Measurements from ENCODE around the gene TCAF2. TPM values are rescaled to one million over a fixed set of nuclear protein-coding genes. Genes with fewer than 3 reads are reported as not detected.
"Not testable (repeated sequence)": the region's sequence is repeated elsewhere in the genome, so short reads cannot be mapped to it uniquely, and the experiment has no call there.

Gene TCAF2
- polyA plus RNA-seq, 4 donors: 0.22 to 0.87 (median 0.68) TPM

- H3K4me3 ChIP-seq (ENCODE audit: low read depth in 1 of 3, low read length in 3 of 3); H3K9me3 ChIP-seq (ENCODE audit: control insufficient read depth in 2 of 2, insufficient read depth in 1 of 2, low read depth in 1 of 2, low read length in 1 of 2); H3K27ac ChIP-seq (ENCODE audit: low read depth in 1 of 3, low read length in 2 of 3); H3K27me3 ChIP-seq (ENCODE audit: control insufficient read depth in 3 of 3, insufficient read depth in 3 of 3, low read length in 3 of 3); H3K4me1 ChIP-seq (ENCODE audit: control insufficient read depth in 3 of 3, insufficient read depth in 2 of 3, low read depth in 1 of 3, low read length in 2 of 3); H3K36me3 ChIP-seq (ENCODE audit: control insufficient read depth in 3 of 3, insufficient read depth in 2 of 3, low read depth in 1 of 3, low read length in 3 of 3); DNase-seq; FAIRE-seq: not testable (repeated sequence)
- 0% methylated on average over 8 of the region's 23 CpGs; no CpG with 5 or more reads in 2 of the 3 donors for WGBS, 3 donors
Measured at GRCh38 chr7:143620058-143620457, 716 bp upstream of the TCAF2 start.

DNA sequence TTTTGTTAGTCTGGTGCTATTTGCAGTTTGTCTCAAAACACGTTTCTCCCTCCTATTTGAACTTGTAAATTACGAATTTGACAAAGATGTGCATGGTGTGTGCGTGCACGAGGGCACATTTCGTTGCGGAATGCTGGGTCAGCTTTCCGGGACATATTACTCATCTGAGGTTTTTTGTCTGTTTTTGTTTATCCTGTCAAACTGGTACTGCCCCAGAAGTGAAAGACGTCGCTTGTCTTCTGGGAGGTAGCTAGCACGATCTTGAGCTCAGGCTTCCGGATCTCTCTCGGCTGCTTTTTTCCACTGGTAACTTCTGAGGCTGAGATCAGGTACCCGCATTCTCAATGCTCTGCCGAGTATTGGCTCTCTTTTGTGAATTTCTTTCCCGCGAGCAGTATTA, 401 bp downstream of the TCAF2 start:
- not testable (repeated sequence) for H3K9me3 ChIP-seq (ENCODE audit: control insufficient read depth in 2 of 2, insufficient read depth in 1 of 2, low read depth in 1 of 2, low read length in 1 of 2); FAIRE-seq; H3K36me3 ChIP-seq (ENCODE audit: control insufficient read depth in 3 of 3, insufficient read depth in 2 of 3, low read depth in 1 of 3, low read length in 3 of 3); DNase-seq; H3K4me1 ChIP-seq (ENCODE audit: control insufficient read depth in 3 of 3, insufficient read depth in 2 of 3, low read depth in 1 of 3, low read length in 2 of 3); H3K27me3 ChIP-seq (ENCODE audit: control insufficient read depth in 3 of 3, insufficient read depth in 3 of 3, low read length in 3 of 3); H3K4me3 ChIP-seq (ENCODE audit: low read depth in 1 of 3, low read length in 3 of 3); H3K27ac ChIP-seq (ENCODE audit: low read depth in 1 of 3, low read length in 2 of 3)
- no CpG with 5 or more reads among the region's 16 CpGs for WGBS, 3 donors

DNA sequence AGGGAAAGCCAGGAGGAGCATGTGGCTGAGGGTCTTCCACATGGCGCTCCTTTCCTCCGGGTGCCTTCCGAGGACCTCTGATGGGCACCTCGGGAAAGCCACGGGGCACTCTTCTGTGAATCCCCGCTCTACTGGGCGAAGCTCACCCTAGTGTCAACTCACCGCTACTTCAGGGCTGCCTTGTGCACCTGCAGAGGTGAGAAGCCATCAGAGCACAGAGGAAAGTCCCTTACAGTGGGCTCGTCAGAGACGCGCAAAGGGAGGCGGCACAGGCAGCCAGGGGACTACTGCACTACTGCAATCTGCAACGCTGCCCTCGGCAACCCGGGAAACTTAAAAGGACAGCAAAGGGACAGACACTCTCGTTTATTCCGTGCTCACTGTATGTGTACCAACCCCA, 1.4 kb downstream of the TCAF2 start:
- not testable (repeated sequence) for H3K9me3 ChIP-seq (ENCODE audit: control insufficient read depth in 2 of 2, insufficient read depth in 1 of 2, low read depth in 1 of 2, low read length in 1 of 2); FAIRE-seq; H3K27ac ChIP-seq (ENCODE audit: low read depth in 1 of 3, low read length in 2 of 3); H3K4me1 ChIP-seq (ENCODE audit: control insufficient read depth in 3 of 3, insufficient read depth in 2 of 3, low read depth in 1 of 3, low read length in 2 of 3); H3K27me3 ChIP-seq (ENCODE audit: control insufficient read depth in 3 of 3, insufficient read depth in 3 of 3, low read length in 3 of 3); H3K4me3 ChIP-seq (ENCODE audit: low read depth in 1 of 3, low read length in 3 of 3); DNase-seq; H3K36me3 ChIP-seq (ENCODE audit: control insufficient read depth in 3 of 3, insufficient read depth in 2 of 3, low read depth in 1 of 3, low read length in 3 of 3)
- WGBS, 3 donors: no CpG with 5 or more reads among the region's 17 CpGs

- H3K4me1 ChIP-seq (ENCODE audit: control insufficient read depth in 3 of 3, insufficient read depth in 2 of 3, low read depth in 1 of 3, low read length in 2 of 3); FAIRE-seq; H3K27me3 ChIP-seq (ENCODE audit: control insufficient read depth in 3 of 3, insufficient read depth in 3 of 3, low read length in 3 of 3); DNase-seq; H3K36me3 ChIP-seq (ENCODE audit: control insufficient read depth in 3 of 3, insufficient read depth in 2 of 3, low read depth in 1 of 3, low read length in 3 of 3); H3K27ac ChIP-seq (ENCODE audit: low read depth in 1 of 3, low read length in 2 of 3); H3K4me3 ChIP-seq (ENCODE audit: low read depth in 1 of 3, low read length in 3 of 3); H3K9me3 ChIP-seq (ENCODE audit: control insufficient read depth in 2 of 2, insufficient read depth in 1 of 2, low read depth in 1 of 2, low read length in 1 of 2): not testable (repeated sequence)
- no CpG with 5 or more reads among the region's 5 CpGs for WGBS, 3 donors
Measured at GRCh38 chr7:143630653-143631052, 9.9 kb downstream of the TCAF2 start.

DNA sequence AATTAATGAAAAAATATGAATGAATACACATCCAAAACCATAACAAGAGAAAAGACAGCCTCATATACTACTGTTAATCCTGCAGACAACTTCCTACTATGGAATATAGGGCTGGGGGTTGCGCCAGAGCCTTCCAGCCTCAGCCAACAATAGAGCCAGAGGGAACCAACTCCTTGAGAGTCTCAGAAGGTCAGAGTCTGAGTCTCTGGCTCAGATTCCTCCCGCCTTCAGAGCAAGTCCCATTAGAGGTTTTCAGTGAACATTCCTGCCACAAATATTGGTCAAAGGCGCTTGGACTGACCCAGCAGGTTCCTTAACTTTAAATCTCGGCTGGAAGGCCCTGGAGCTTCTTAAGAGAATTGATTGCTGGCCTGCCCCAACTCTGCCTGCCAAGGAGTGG, 11.7 kb downstream of the TCAF2 start:
- FAIRE-seq; H3K4me1 ChIP-seq (ENCODE audit: control insufficient read depth in 3 of 3, insufficient read depth in 2 of 3, low read depth in 1 of 3, low read length in 2 of 3); H3K9me3 ChIP-seq (ENCODE audit: control insufficient read depth in 2 of 2, insufficient read depth in 1 of 2, low read depth in 1 of 2, low read length in 1 of 2); H3K36me3 ChIP-seq (ENCODE audit: control insufficient read depth in 3 of 3, insufficient read depth in 2 of 3, low read depth in 1 of 3, low read length in 3 of 3); H3K4me3 ChIP-seq (ENCODE audit: low read depth in 1 of 3, low read length in 3 of 3); H3K27me3 ChIP-seq (ENCODE audit: control insufficient read depth in 3 of 3, insufficient read depth in 3 of 3, low read length in 3 of 3); H3K27ac ChIP-seq (ENCODE audit: low read depth in 1 of 3, low read length in 2 of 3); DNase-seq: not testable (repeated sequence)
- no CpG with 5 or more reads among the region's 4 CpGs for WGBS, 3 donors

DNA sequence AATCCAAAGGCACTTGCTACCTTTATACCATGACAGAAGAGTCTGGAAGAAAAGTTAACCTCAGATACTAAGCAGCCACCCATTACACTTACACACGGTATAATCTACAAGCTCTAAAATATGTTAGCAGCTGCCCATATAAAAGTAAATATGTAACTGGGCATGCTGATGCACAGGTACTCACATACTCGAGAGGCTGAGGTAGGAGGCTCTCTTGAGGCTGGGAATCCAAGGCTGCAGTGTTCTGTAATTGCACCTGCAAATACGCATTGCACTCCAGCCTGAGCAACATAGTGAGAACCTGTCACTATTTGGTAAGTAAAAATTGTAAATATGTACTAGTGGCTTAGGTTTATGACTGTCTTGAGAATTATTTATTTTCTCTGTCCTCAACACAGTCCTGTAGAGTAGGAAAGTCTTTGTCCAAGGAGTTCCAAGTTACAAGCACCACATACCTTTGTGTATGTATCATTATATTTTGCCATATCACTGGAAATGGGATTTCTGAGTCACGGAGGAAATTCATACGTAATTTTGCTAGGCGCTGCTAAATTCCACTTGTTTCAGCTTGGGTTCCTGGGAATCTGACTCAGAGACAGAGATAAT, 12.3 kb downstream of the TCAF2 start:
- not testable (repeated sequence) for H3K27ac ChIP-seq (ENCODE audit: low read depth in 1 of 3, low read length in 2 of 3); H3K27me3 ChIP-seq (ENCODE audit: control insufficient read depth in 3 of 3, insufficient read depth in 3 of 3, low read length in 3 of 3); H3K4me1 ChIP-seq (ENCODE audit: control insufficient read depth in 3 of 3, insufficient read depth in 2 of 3, low read depth in 1 of 3, low read length in 2 of 3); H3K36me3 ChIP-seq (ENCODE audit: control insufficient read depth in 3 of 3, insufficient read depth in 2 of 3, low read depth in 1 of 3, low read length in 3 of 3); H3K4me3 ChIP-seq (ENCODE audit: low read depth in 1 of 3, low read length in 3 of 3); FAIRE-seq; H3K9me3 ChIP-seq (ENCODE audit: control insufficient read depth in 2 of 2, insufficient read depth in 1 of 2, low read depth in 1 of 2, low read length in 1 of 2); DNase-seq
- WGBS, 3 donors: no CpG with 5 or more reads among the region's 6 CpGs

DNA sequence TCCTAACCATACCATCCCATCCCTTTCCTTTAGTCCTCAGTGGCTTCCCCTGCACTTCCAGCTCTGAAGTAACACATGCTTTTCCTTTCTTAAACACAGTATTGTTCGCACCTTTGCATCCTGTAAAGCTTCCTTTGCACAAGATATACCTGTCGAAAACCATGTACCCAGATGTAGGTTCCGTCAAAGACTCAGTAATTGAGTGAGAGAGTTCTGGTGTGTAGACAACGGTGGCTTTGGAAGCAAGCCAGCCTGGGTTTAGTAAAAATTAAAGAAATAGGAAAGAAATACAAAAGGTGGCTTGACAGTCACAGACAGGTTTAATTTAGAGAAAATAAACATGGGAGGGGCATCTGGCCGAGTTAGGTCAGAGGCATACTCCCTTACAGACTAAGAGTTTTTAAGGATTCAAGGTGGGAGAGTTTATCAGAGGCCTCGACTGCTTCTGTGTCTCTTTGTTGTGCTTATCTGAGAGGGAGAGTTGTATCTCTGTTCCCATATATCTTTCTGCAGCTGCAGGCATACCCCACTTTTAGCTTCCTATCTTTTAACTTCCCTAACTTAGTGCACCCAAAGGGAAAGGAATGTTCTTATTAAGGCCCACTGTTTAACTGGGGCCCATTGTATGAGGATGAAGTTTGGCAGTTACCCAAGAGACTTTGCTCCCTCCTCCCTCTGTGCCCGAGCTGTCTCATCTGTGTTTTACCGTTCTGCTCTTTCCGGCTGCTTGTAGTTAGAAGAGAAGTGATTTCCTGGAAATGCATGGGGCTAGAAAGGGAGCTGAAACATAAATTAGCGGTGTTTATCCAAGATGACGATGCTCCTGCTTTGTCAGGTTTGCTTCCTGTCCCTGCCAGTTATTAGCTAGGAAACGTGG, 14.8 kb downstream of the TCAF2 start:
- FAIRE-seq; H3K36me3 ChIP-seq (ENCODE audit: control insufficient read depth in 3 of 3, insufficient read depth in 2 of 3, low read depth in 1 of 3, low read length in 3 of 3); H3K4me1 ChIP-seq (ENCODE audit: control insufficient read depth in 3 of 3, insufficient read depth in 2 of 3, low read depth in 1 of 3, low read length in 2 of 3); H3K9me3 ChIP-seq (ENCODE audit: control insufficient read depth in 2 of 2, insufficient read depth in 1 of 2, low read depth in 1 of 2, low read length in 1 of 2); DNase-seq; H3K4me3 ChIP-seq (ENCODE audit: low read depth in 1 of 3, low read length in 3 of 3); H3K27me3 ChIP-seq (ENCODE audit: control insufficient read depth in 3 of 3, insufficient read depth in 3 of 3, low read length in 3 of 3); H3K27ac ChIP-seq (ENCODE audit: low read depth in 1 of 3, low read length in 2 of 3): not testable (repeated sequence)
- WGBS, 3 donors: no CpG with 5 or more reads among the region's 12 CpGs

- WGBS, 3 donors: no CpG with 5 or more reads among the region's 7 CpGs
- H3K4me1 ChIP-seq (ENCODE audit: control insufficient read depth in 3 of 3, insufficient read depth in 2 of 3, low read depth in 1 of 3, low read length in 2 of 3); H3K27me3 ChIP-seq (ENCODE audit: control insufficient read depth in 3 of 3, insufficient read depth in 3 of 3, low read length in 3 of 3); H3K9me3 ChIP-seq (ENCODE audit: control insufficient read depth in 2 of 2, insufficient read depth in 1 of 2, low read depth in 1 of 2, low read length in 1 of 2); DNase-seq; H3K36me3 ChIP-seq (ENCODE audit: control insufficient read depth in 3 of 3, insufficient read depth in 2 of 3, low read depth in 1 of 3, low read length in 3 of 3); H3K4me3 ChIP-seq (ENCODE audit: low read depth in 1 of 3, low read length in 3 of 3); FAIRE-seq; H3K27ac ChIP-seq (ENCODE audit: low read depth in 1 of 3, low read length in 2 of 3): not testable (repeated sequence)
Measured at GRCh38 chr7:143639372-143639771, 18.6 kb downstream of the TCAF2 start.
